SK-N-SH treated with all-trans-retinoic acid at 6 μM for 48 hours (cell line): Measurements from ENCODE around the gene MYO1B.
A peak's percentile ranks its signal among the peaks of the same experiment; 100 is the strongest.

Experiments used
- ATAC-seq: fragments of 200-7000 bp; cut with Tn5 transposase; 3 replicates; pipeline ENCODE4 v1.9.1; 2020; ENCODE audit warnings: mild to moderate bottlenecking, moderate library complexity
- ARNTL ChIP-seq: fragments of 450-650 bp; formaldehyde crosslinking; IDR thresholded peaks from 2 replicates; pipeline ENCODE4 v1.5.0; 2020; ENCODE audit warnings: low read depth, mild to moderate bottlenecking, moderate library complexity, borderline replicate concordance
- BACH2 ChIP-seq: fragments of 250-450 bp; sonication (Bioruptor Pico); IDR thresholded peaks from 2 replicates; pipeline ENCODE4 v1.9.0; 2021; ENCODE audit warnings: mild to moderate bottlenecking, borderline replicate concordance
- CREB5 ChIP-seq: fragments of 250-450 bp; sonication (Bioruptor Pico); IDR thresholded peaks from 2 replicates; pipeline ENCODE4 v1.5.1; 2020; ENCODE audit warnings: low read depth, mild to moderate bottlenecking, moderate library complexity
- CSDC2 ChIP-seq: fragments of 250-450 bp; sonication (Bioruptor Pico); IDR thresholded peaks from 2 replicates; pipeline ENCODE4 v1.5.0; 2020; ENCODE audit warnings: mild to moderate bottlenecking, moderate library complexity
- CSRNP3 ChIP-seq: fragments of 250-450 bp; sonication (Bioruptor Pico); IDR thresholded peaks from 2 replicates; pipeline ENCODE4 v1.5.1; 2021; ENCODE audit warnings: mild to moderate bottlenecking, moderate library complexity
- ESRRG ChIP-seq: fragments of 250-450 bp; sonication (Bioruptor Pico); IDR thresholded peaks from 2 replicates; pipeline ENCODE4 v1.6.1; 2021; ENCODE audit warnings: mild to moderate bottlenecking
- GLIS3 ChIP-seq: fragments of 250-450 bp; sonication (Bioruptor Pico); IDR thresholded peaks from 2 replicates; pipeline ENCODE4 v1.5.0; 2020; ENCODE audit warnings: mild to moderate bottlenecking, moderate library complexity
- ISL1 ChIP-seq: fragments of 250-450 bp; sonication (Bioruptor Pico); IDR thresholded peaks from 2 replicates; pipeline ENCODE4 v2.1.2; 2022; ENCODE audit warnings: mild to moderate bottlenecking, moderate library complexity
- OSR1 ChIP-seq: fragments of 250-450 bp; sonication (Bioruptor Pico); IDR thresholded peaks from 2 replicates; pipeline ENCODE4 v1.8.0; 2022; ENCODE audit warnings: moderate library complexity, mild to moderate bottlenecking, inconsistent platforms
- POU6F1 ChIP-seq: fragments of 250-450 bp; sonication (Bioruptor Pico); IDR thresholded peaks from 2 replicates; pipeline ENCODE4 v1.8.0; 2021; ENCODE audit warnings: low read depth, mild to moderate bottlenecking, moderate library complexity, borderline replicate concordance
- PPARA ChIP-seq: fragments of 250-450 bp; sonication (Bioruptor Pico); IDR thresholded peaks from 2 replicates; pipeline ENCODE4 v1.5.0; 2020; ENCODE audit warnings: mild to moderate bottlenecking, borderline replicate concordance
- RARB ChIP-seq: fragments of 250-450 bp; sonication (Bioruptor Pico); IDR thresholded peaks from 2 replicates; pipeline ENCODE4 v1.8.0; 2021; ENCODE audit warnings: mild to moderate bottlenecking, moderate library complexity
- SNAI2 ChIP-seq: fragments of 250-450 bp; sonication (Bioruptor Pico); IDR thresholded peaks from 2 replicates; pipeline ENCODE4 v1.5.0; 2020; ENCODE audit warnings: mild to moderate bottlenecking, moderate library complexity
- TCF4 ChIP-seq: fragments of 250-450 bp; sonication (Bioruptor Pico); IDR thresholded peaks from 2 replicates; pipeline ENCODE4 v1.8.0; 2021; ENCODE audit warnings: mild to moderate bottlenecking, moderate library complexity, borderline replicate concordance
- TSHZ2 ChIP-seq: fragments of 250-450 bp; sonication (Bioruptor Pico); IDR thresholded peaks from 2 replicates; pipeline ENCODE4 v1.5.0; 2020; ENCODE audit warnings: mild to moderate bottlenecking, moderate library complexity
- ZC3H10 ChIP-seq: fragments of 250-450 bp; sonication (Bioruptor Pico); IDR thresholded peaks from 2 replicates; pipeline ENCODE4 v1.5.1; 2021; ENCODE audit warnings: mild to moderate bottlenecking, moderate library complexity
- ZFP3 ChIP-seq: fragments of 250-450 bp; sonication (Bioruptor Pico); IDR thresholded peaks from 2 replicates; pipeline ENCODE4 v1.5.0; 2020; ENCODE audit warnings: mild to moderate bottlenecking, moderate library complexity
- ZFP30 ChIP-seq: fragments of 450-650 bp; formaldehyde crosslinking; IDR thresholded peaks from 2 replicates; pipeline ENCODE4 v1.5.0; 2022; ENCODE audit warnings: mild to moderate bottlenecking, moderate library complexity
- ZNF565 ChIP-seq: fragments of 450-650 bp; formaldehyde crosslinking; conservative IDR thresholded peaks from 2 replicates; pipeline ENCODE4 v1.5.0; 2020; ENCODE audit warnings: low read depth, mild to moderate bottlenecking, moderate library complexity
- ZNF70 ChIP-seq: fragments of 450-650 bp; formaldehyde crosslinking; IDR thresholded peaks from 2 replicates; pipeline ENCODE4 v1.5.0; 2020; ENCODE audit warnings: mild to moderate bottlenecking, moderate library complexity
- ZNF8 ChIP-seq: fragments of 450-650 bp; formaldehyde crosslinking; IDR thresholded peaks from 2 replicates; pipeline ENCODE4 v1.5.0; 2020; ENCODE audit warnings: mild to moderate bottlenecking, moderate library complexity

MYO1B gene

GRCh38 chr2:191366199-191366598, 121.0 kb downstream of the MYO1B start:
- TF ChIP-seq ISL1 (CRISPR knock-in tag), result peak; percentile 49
- TF ChIP-seq RARB (CRISPR knock-in tag), result no peak
- no peak for TF ChIP-seq CSDC2
- no peak for TF ChIP-seq ZNF70 (CRISPR knock-in tag)

GRCh38 chr2:191369034-191369433, 123.8 kb downstream of the MYO1B start:
- no peak for ATAC-seq
- no peak for TF ChIP-seq ZC3H10 (CRISPR knock-in tag)
- TF ChIP-seq ZFP3 (CRISPR knock-in tag), result no peak
- no peak for TF ChIP-seq TSHZ2
- no peak for TF ChIP-seq BACH2 (CRISPR knock-in tag)
- TF ChIP-seq PPARA, result no peak
- TF ChIP-seq ARNTL (CRISPR knock-in tag), result no peak
- no peak for TF ChIP-seq ZNF565 (CRISPR knock-in tag)
- no peak for TF ChIP-seq ISL1 (CRISPR knock-in tag)
- no peak for TF ChIP-seq ZNF8 (CRISPR knock-in tag)
- no peak for TF ChIP-seq ZNF70 (CRISPR knock-in tag)
- no peak for TF ChIP-seq RARB (CRISPR knock-in tag)
- TF ChIP-seq OSR1, result no peak
- no peak for TF ChIP-seq CSDC2

More at GRCh38 chr2:191366199-191366598, 121.0 kb downstream of the MYO1B start:
- ATAC-seq, result peak; percentile 36; the same call in 2 of the 3 replicates

- ATAC-seq, result no peak
- no peak for TF ChIP-seq ZNF70 (CRISPR knock-in tag)
- no peak for TF ChIP-seq POU6F1 (CRISPR knock-in tag)
- no peak for TF ChIP-seq TCF4 (CRISPR knock-in tag)
- no peak for TF ChIP-seq CSDC2
Observed at GRCh38 chr2:191374366-191374765, 129.2 kb downstream of the MYO1B start.

- TF ChIP-seq ZFP3 (CRISPR knock-in tag), result no peak
- TF ChIP-seq ARNTL (CRISPR knock-in tag), result no peak
- no peak for TF ChIP-seq SNAI2 (CRISPR knock-in tag)
- TF ChIP-seq BACH2 (CRISPR knock-in tag), result no peak
- TF ChIP-seq ISL1 (CRISPR knock-in tag), result no peak
- TF ChIP-seq POU6F1 (CRISPR knock-in tag), result no peak
- no peak for TF ChIP-seq OSR1
- TF ChIP-seq CREB5 (CRISPR knock-in tag), result no peak
- TF ChIP-seq ZFP30 (CRISPR knock-in tag), result no peak
- no peak for TF ChIP-seq PPARA
- TF ChIP-seq ESRRG (CRISPR knock-in tag), result no peak
- no peak for ATAC-seq
Observed at GRCh38 chr2:191374939-191375338, 129.7 kb downstream of the MYO1B start.

- TF ChIP-seq ZNF8 (CRISPR knock-in tag) (no peak), GLIS3 (CRISPR knock-in tag) (no peak), CSRNP3 (CRISPR knock-in tag) (no peak), ZFP30 (CRISPR knock-in tag) (no peak)
- ATAC-seq, result peak; percentile 99
Observed at GRCh38 chr2:191376981-191377629, 131.9 kb downstream of the MYO1B start.
